H9 (cell line): ENCODE results near the gene C2orf81. TPM values are rescaled to one million over a fixed set of nuclear protein-coding genes. Genes with fewer than 3 reads are reported as not detected.

Source experiments
- DNase-seq: peaks from one replicate; pipeline ENCODE4 v3.0.0-alpha.2; 2017
- H2AFZ ChIP-seq: one replicate; pipeline ENCODE4 v1.6.1; 2013; ENCODE audit warnings: mild to moderate bottlenecking, low read length, control low read depth, moderate library complexity
- H2AK5ac ChIP-seq: 2 replicates; pipeline ENCODE4 v1.6.1; 2013; ENCODE audit warnings: low read length, control low read depth, mixed read lengths; ENCODE audit not compliant: insufficient read length
- H2BK120ac ChIP-seq: one replicate; pipeline ENCODE4 v1.6.1; 2013; ENCODE audit warnings: low read depth, mild to moderate bottlenecking, low read length, control low read depth, inconsistent platforms; ENCODE audit not compliant: poor library complexity, severe bottlenecking
- H2BK12ac ChIP-seq: 2 replicates; pipeline ENCODE4 v1.6.1; 2013; ENCODE audit warnings: low read length, control low read depth, mixed read lengths, low read depth; ENCODE audit not compliant: insufficient read length
- H2BK15ac ChIP-seq: 2 replicates; pipeline ENCODE4 v1.6.1; 2013; ENCODE audit warnings: low read depth, low read length, control low read depth
- H2BK20ac ChIP-seq: one replicate; pipeline ENCODE4 v1.6.1; 2013; ENCODE audit warnings: low read depth, mild to moderate bottlenecking, low read length, control low read depth, inconsistent platforms; ENCODE audit not compliant: poor library complexity, severe bottlenecking
- H2BK5ac ChIP-seq: 2 replicates; pipeline ENCODE4 v1.6.1; 2013; ENCODE audit warnings: low read length, control low read depth, mixed read lengths; ENCODE audit not compliant: insufficient read length
- H3K14ac ChIP-seq: 2 replicates; pipeline ENCODE4 v1.6.1; 2013; ENCODE audit warnings: low read length, control low read depth; ENCODE audit not compliant: insufficient read depth
- H3K18ac ChIP-seq: 2 replicates; pipeline ENCODE4 v1.6.1; 2013; ENCODE audit warnings: low read depth, mild to moderate bottlenecking, mixed read lengths, low read length, control low read depth; ENCODE audit not compliant: insufficient read length
- H3K23ac ChIP-seq: 2 replicates; pipeline ENCODE4 v1.6.1; 2013; ENCODE audit warnings: low read length, control low read depth, mixed read lengths, low read depth; ENCODE audit not compliant: insufficient read length
- H3K23me2 ChIP-seq: 2 replicates; pipeline ENCODE4 v1.6.1; 2013; ENCODE audit warnings: low read depth, mild to moderate bottlenecking, mixed read lengths, low read length, control low read depth; ENCODE audit not compliant: insufficient read length, poor library complexity, severe bottlenecking
- H3K27ac ChIP-seq: 2 replicates; pipeline ENCODE4 v1.5.1; 2013; ENCODE audit warnings: low read length, control low read depth, mixed read lengths, low read depth; ENCODE audit not compliant: insufficient read length
- H3K27me3 ChIP-seq: 2 replicates; pipeline ENCODE4 v1.6.1; 2013; ENCODE audit warnings: low read length, control low read depth, inconsistent platforms; ENCODE audit not compliant: insufficient read depth
- H3K4ac ChIP-seq: 2 replicates; pipeline ENCODE4 v1.6.1; 2013; ENCODE audit warnings: low read depth, mild to moderate bottlenecking, control low read depth, inconsistent platforms, low read length, moderate library complexity
- H3K4me1 ChIP-seq: 2 replicates; pipeline ENCODE4 v1.6.1; 2013; ENCODE audit warnings: low read length, control low read depth, inconsistent platforms; ENCODE audit not compliant: insufficient read depth
- H3K4me2 ChIP-seq: 2 replicates; pipeline ENCODE4 v1.6.1; 2013; ENCODE audit warnings: low read length, control low read depth, mixed read lengths; ENCODE audit not compliant: insufficient read length, insufficient read depth
- H3K56ac ChIP-seq: 2 replicates; pipeline ENCODE4 v1.6.1; 2013; ENCODE audit warnings: low read depth, mild to moderate bottlenecking, mixed read lengths, low read length, control low read depth; ENCODE audit not compliant: insufficient read length
- H3K79me1 ChIP-seq: 2 replicates; pipeline ENCODE4 v1.6.1; 2013; ENCODE audit warnings: low read depth, mild to moderate bottlenecking, moderate library complexity, low read length, control low read depth, inconsistent platforms; ENCODE audit not compliant: insufficient read depth, poor library complexity, severe bottlenecking
- H3K79me2 ChIP-seq: 2 replicates; pipeline ENCODE4 v1.6.1; 2013; ENCODE audit warnings: low read length, control low read depth, inconsistent platforms; ENCODE audit not compliant: insufficient read depth
- H3K9ac ChIP-seq: 2 replicates; pipeline ENCODE4 v1.6.1; 2013; ENCODE audit warnings: low read length, control low read depth, mixed read lengths; ENCODE audit not compliant: insufficient read length; ENCODE audit errors: extremely low read depth
- H3K9me3 ChIP-seq: one replicate; pipeline ENCODE4 v1.6.1; 2013; ENCODE audit warnings: low read depth, low read length, inconsistent platforms; ENCODE audit not compliant: control insufficient read depth
- H3T11ph ChIP-seq: one replicate; pipeline ENCODE4 v1.6.1; 2013; ENCODE audit warnings: mild to moderate bottlenecking, low read length, control low read depth, inconsistent platforms
- H4K20me1 ChIP-seq: one replicate; pipeline ENCODE4 v1.6.1; 2013; ENCODE audit not compliant: control insufficient read depth, insufficient read length, insufficient read depth
- H4K5ac ChIP-seq: 2 replicates; pipeline ENCODE4 v1.6.1; 2013; ENCODE audit warnings: low read depth, mild to moderate bottlenecking, mixed read lengths, low read length, control low read depth; ENCODE audit not compliant: insufficient read length
- H4K8ac ChIP-seq: replicated peaks from 2 replicates; pipeline ENCODE4 v1.6.1; 2013; ENCODE audit warnings: low read length, control low read depth, mixed read lengths, low read depth; ENCODE audit not compliant: insufficient read length
- H4K91ac ChIP-seq: 2 replicates; pipeline ENCODE4 v1.6.1; 2013; ENCODE audit warnings: low read depth, mild to moderate bottlenecking, moderate library complexity, mixed read lengths, low read length, control low read depth; ENCODE audit not compliant: insufficient read length
- H3K27ac Mint-ChIP-seq, 3 experiments: 2 replicates in 2 of 3; 3 replicates in 1 of 3; pipeline ENCODE4 v1.8.0; 2020 to 2021; ENCODE audit warnings: mixed read lengths in 3 of 3, mild to moderate bottlenecking in 1 of 3, moderate library complexity in 1 of 3
- H3K27me3 Mint-ChIP-seq: 2 replicates; pipeline ENCODE4 v1.8.0; 2021; ENCODE audit warnings: low read depth, mild to moderate bottlenecking, moderate library complexity, mixed read lengths
- H3K36me3 Mint-ChIP-seq, 3 experiments: 2 replicates in 2 of 3; 3 replicates in 1 of 3; pipeline ENCODE4 v1.8.0; 2020 to 2021; ENCODE audit warnings: low read depth in 3 of 3, mixed read lengths in 3 of 3; ENCODE audit not compliant: insufficient read depth in 1 of 3
- H3K4me1 Mint-ChIP-seq, 2 experiments: 2 replicates each; pipeline ENCODE4 v1.8.0; 2020; ENCODE audit warnings: mixed read lengths in 2 of 2
- H3K4me3 Mint-ChIP-seq, 2 experiments: 2 replicates in 1 of 2; 3 replicates in 1 of 2; pipeline ENCODE4 v1.8.0; 2020 to 2021; ENCODE audit warnings: mild to moderate bottlenecking in 2 of 2, mixed read lengths in 2 of 2, moderate library complexity in 1 of 2
- H3K9me3 Mint-ChIP-seq, 2 experiments: 2 replicates in 1 of 2; 3 replicates in 1 of 2; pipeline ENCODE4 v1.8.0; 2020; ENCODE audit warnings: mild to moderate bottlenecking in 2 of 2, mixed read lengths in 2 of 2, moderate library complexity in 1 of 2
- WGBS: extraction: QIAGEN DNeasy Blood & Tissue Kit; methylation state at CpG from one replicate; pipeline ENCODE4 v1.1.7; 2013; ENCODE audit warnings: missing lambda C conversion rate, low lambda C conversion rate, mixed read lengths; ENCODE audit not compliant: insufficient read length; ENCODE audit errors: extremely low coverage; 5-methylcytosine and 5-hydroxymethylcytosine counted together
- total RNA-seq: library from RNA; stranded (reverse); gene quantifications from 2 replicates; pipeline ENCODE4 v1.2.1, GENCODE V29; 2021
- TF ChIP-seq, protein P1 (sequence below): fragments of 200-600 bp; sonication (generic); conservative IDR thresholded peaks from 3 replicates; pipeline ENCODE4 v1.8.0; 2021; ENCODE audit warnings: antibody characterized with exemption, mild to moderate bottlenecking

Gene C2orf81
- total RNA-seq, 1 experiment from 2014 or later: 3.5 TPM

DNA sequence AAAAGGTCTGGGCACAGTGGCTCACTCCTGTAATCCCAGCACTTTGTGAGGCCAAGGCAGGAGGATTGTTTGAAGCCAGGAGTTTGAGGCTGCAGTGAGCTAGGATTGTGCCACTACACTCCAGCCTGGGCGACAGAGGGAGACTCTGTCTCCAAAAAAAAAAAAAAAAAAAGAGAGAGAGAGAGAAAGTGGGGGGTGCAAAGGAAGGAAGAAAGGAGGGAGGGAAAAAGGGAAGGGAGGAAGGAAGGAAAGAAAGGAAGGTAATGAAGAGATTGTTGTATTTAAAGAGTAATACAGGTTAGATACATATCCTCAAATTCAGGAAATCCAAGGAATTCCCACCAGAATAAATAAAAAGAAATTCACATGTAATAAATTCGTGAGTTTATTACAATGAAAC, 19.5 kb downstream of the C2orf81 start:
- H3K4ac ChIP-seq: no peak overlapping the region
- no peak overlapping the region for H2BK12ac ChIP-seq
- TF ChIP-seq, protein P1, sequence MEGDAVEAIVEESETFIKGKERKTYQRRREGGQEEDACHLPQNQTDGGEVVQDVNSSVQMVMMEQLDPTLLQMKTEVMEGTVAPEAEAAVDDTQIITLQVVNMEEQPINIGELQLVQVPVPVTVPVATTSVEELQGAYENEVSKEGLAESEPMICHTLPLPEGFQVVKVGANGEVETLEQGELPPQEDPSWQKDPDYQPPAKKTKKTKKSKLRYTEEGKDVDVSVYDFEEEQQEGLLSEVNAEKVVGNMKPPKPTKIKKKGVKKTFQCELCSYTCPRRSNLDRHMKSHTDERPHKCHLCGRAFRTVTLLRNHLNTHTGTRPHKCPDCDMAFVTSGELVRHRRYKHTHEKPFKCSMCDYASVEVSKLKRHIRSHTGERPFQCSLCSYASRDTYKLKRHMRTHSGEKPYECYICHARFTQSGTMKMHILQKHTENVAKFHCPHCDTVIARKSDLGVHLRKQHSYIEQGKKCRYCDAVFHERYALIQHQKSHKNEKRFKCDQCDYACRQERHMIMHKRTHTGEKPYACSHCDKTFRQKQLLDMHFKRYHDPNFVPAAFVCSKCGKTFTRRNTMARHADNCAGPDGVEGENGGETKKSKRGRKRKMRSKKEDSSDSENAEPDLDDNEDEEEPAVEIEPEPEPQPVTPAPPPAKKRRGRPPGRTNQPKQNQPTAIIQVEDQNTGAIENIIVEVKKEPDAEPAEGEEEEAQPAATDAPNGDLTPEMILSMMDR: no peak
- H4K91ac ChIP-seq: no peak overlapping the region
- H3K56ac ChIP-seq: no peak overlapping the region
- H3K23ac ChIP-seq: no peak overlapping the region
- H3K14ac ChIP-seq: no peak overlapping the region
- no peak for DNase-seq
- no peak overlapping the region for H3K27ac ChIP-seq
- no peak overlapping the region for H3K18ac ChIP-seq
- no peaks in the 10 kb centered on the region for H3K27me3 ChIP-seq
- H3K79me2 ChIP-seq: no peaks in the 10 kb centered on the region
- no peak overlapping the region for H2AK5ac ChIP-seq
- no peak overlapping the region for H4K5ac ChIP-seq
- no peaks in the 10 kb centered on the region for H3K23me2 ChIP-seq
- no peak overlapping the region for H3K4me2 ChIP-seq
- WGBS: no CpG with 5 or more reads among the region's 2 CpGs
- no peak overlapping the region for H2BK20ac ChIP-seq
- no peak overlapping the region for H2AFZ ChIP-seq
- H3K27ac Mint-ChIP-seq: no peak overlapping the region; a peak in 1 of 7 replicates
- no peaks in the 10 kb centered on the region for H3K4me1 ChIP-seq
- H3K27me3 Mint-ChIP-seq: no peaks in the 10 kb centered on the region; the same call in 1 of the 2 replicates
- no peak overlapping the region for H3K4me3 Mint-ChIP-seq
- H4K8ac ChIP-seq: no peak overlapping the region
- H3K4me1 Mint-ChIP-seq: peaks cover 10 to 11% of the 10 kb centered on the region in 2 experiments
- no peaks in the 10 kb centered on the region for H3K36me3 Mint-ChIP-seq
- no peak overlapping the region for H2BK15ac ChIP-seq
- H2BK5ac ChIP-seq: no peak overlapping the region
- H3K9me3 Mint-ChIP-seq: no peaks in the 10 kb centered on the region
- no peak overlapping the region for H3K9ac ChIP-seq
- no peak overlapping the region for H2BK120ac ChIP-seq
- H4K20me1 ChIP-seq: no peaks in the 10 kb centered on the region
- H3T11ph ChIP-seq: no peak overlapping the region
- H3K79me1 ChIP-seq: no peaks in the 10 kb centered on the region
- H3K9me3 ChIP-seq: no peaks in the 10 kb centered on the region
